HEK293 (cell line): ENCODE data around the gene GREM2.

ENCODE experiments used
- CTCF ChIA-PET: fragments of 350-600 bp; formaldehyde crosslinking; extraction: SDS; loops from one replicate; lab custom pipeline; 2021; ENCODE audit warnings: antibody characterized with exemption; lab: Yijun Ruan, JAX
- POLR2A ChIA-PET: fragments of 300-600 bp; formaldehyde crosslinking; extraction: SDS; loops from one replicate; lab custom pipeline; 2020; ENCODE audit warnings: antibody characterized with exemption, inconsistent platforms; lab: Yijun Ruan, JAX
- H3K27ac ChIP-seq: fragments of 200-500 bp; sonication (Bioruptor generic); 2 replicates; pipeline ENCODE4 v1.5.1; 2014; ENCODE audit warnings: low read depth, low read length, control low read depth, inconsistent platforms; ENCODE audit errors: extremely low read depth
- H3K36me3 ChIP-seq, 2 experiments: fragments of 200-500 bp in 1 of 2; sonication (Bioruptor generic) in 1 of 2; 1 replicate in 1 of 2; 2 replicates in 1 of 2; pipeline ENCODE4 v1.5.1; 2014 to 2017; ENCODE audit warnings: inconsistent platforms in 2 of 2, low read length in 2 of 2; ENCODE audit not compliant: control insufficient read depth in 2 of 2, insufficient read depth in 1 of 2
- H3K4me1 ChIP-seq: fragments of 200-500 bp; sonication (Bioruptor generic); 2 replicates; pipeline ENCODE4 v1.5.1; 2014; ENCODE audit warnings: mild to moderate bottlenecking, low read length, inconsistent platforms; ENCODE audit not compliant: control insufficient read depth, insufficient read depth
- H3K4me3 ChIP-seq: 2 replicates; pipeline ENCODE4 v1.5.1; 2011; ENCODE audit warnings: low read depth, mild to moderate bottlenecking, control low read depth, low read length, moderate library complexity
- H3K9me3 ChIP-seq: fragments of 200-500 bp; sonication (Bioruptor generic); 2 replicates; pipeline ENCODE4 v1.5.1; 2014; ENCODE audit warnings: low read depth, low read length, inconsistent platforms; ENCODE audit not compliant: control insufficient read depth, insufficient read depth
- SCRT2 ChIP-seq: fragments of 450-650 bp; formaldehyde crosslinking; IDR thresholded peaks from 2 replicates; pipeline ENCODE4 v1.5.1; 2016; ENCODE audit warnings: missing biosample characterization, missing genetic modification characterization
- SP2 ChIP-seq: fragments of 450-650 bp; formaldehyde crosslinking; IDR thresholded peaks from 2 replicates; pipeline ENCODE4 v1.5.1; 2016; ENCODE audit warnings: missing biosample characterization, missing genetic modification characterization
- ZBTB48 ChIP-seq: fragments of 450-650 bp; formaldehyde crosslinking; IDR thresholded peaks from 2 replicates; pipeline ENCODE4 v1.5.1; 2016; ENCODE audit warnings: missing biosample characterization, missing genetic modification characterization
- ZNF274 ChIP-seq, 2 experiments: fragments of 200-500 bp in 1 of 2; fragments of 450-650 bp in 1 of 2; sonication (Bioruptor generic) in 1 of 2; formaldehyde crosslinking in 1 of 2; IDR thresholded peaks; 2 replicates each; pipeline versions ENCODE4 v1.5.1 to v1.6.1; 2014 to 2016; ENCODE audit warnings: borderline replicate concordance in 1 of 2, inconsistent platforms in 1 of 2, low read length in 1 of 2, missing biosample characterization in 1 of 2, missing genetic modification characterization in 1 of 2
- ZNF394 ChIP-seq: fragments of 450-650 bp; formaldehyde crosslinking; IDR thresholded peaks from 2 replicates; pipeline ENCODE4 v1.5.1; 2016; ENCODE audit warnings: missing biosample characterization, missing genetic modification characterization, mild to moderate bottlenecking, moderate library complexity, borderline replicate concordance
- ZNF626 ChIP-seq: fragments of 450-650 bp; sonication (Bioruptor Pico); formaldehyde crosslinking; IDR thresholded peaks from 2 replicates; pipeline ENCODE4 v1.5.1; 2018; ENCODE audit warnings: missing biosample characterization, missing genetic modification characterization, inconsistent platforms
- ZNF785 ChIP-seq: fragments of 450-650 bp; formaldehyde crosslinking; IDR thresholded peaks from 2 replicates; pipeline ENCODE4 v1.5.1; 2016; ENCODE audit warnings: missing biosample characterization, missing genetic modification characterization
- ZNF791 ChIP-seq: fragments of 450-650 bp; formaldehyde crosslinking; IDR thresholded peaks from 2 replicates; pipeline ENCODE4 v1.5.1; 2016; ENCODE audit warnings: missing biosample characterization, missing genetic modification characterization
- TF ChIP-seq, protein P1 (sequence below): fragments of 450-650 bp; formaldehyde crosslinking; IDR thresholded peaks from 2 replicates; pipeline ENCODE4 v1.5.1; 2016; ENCODE audit warnings: missing biosample characterization, missing genetic modification characterization
- TF ChIP-seq, protein P2 (sequence below): fragments of 450-650 bp; formaldehyde crosslinking; IDR thresholded peaks from 2 replicates; pipeline ENCODE4 v1.5.0; 2017; ENCODE audit warnings: missing biosample characterization, missing genetic modification characterization, borderline replicate concordance
- TF ChIP-seq, protein P3 (sequence below): fragments of 450-650 bp; formaldehyde crosslinking; IDR thresholded peaks from 2 replicates; pipeline ENCODE4 v1.5.1; 2016; ENCODE audit warnings: missing biosample characterization, missing genetic modification characterization, borderline replicate concordance
- TF ChIP-seq, protein P4 (sequence below): fragments of 450-650 bp; formaldehyde crosslinking; IDR thresholded peaks from 2 replicates; pipeline ENCODE4 v1.5.1; 2016; ENCODE audit warnings: missing biosample characterization, missing genetic modification characterization
- TF ChIP-seq, protein P5 (sequence below): fragments of 450-650 bp; formaldehyde crosslinking; IDR thresholded peaks from 2 replicates; pipeline ENCODE4 v1.5.1; 2017; ENCODE audit warnings: missing biosample characterization, missing genetic modification characterization

Gene GREM2

DNA sequence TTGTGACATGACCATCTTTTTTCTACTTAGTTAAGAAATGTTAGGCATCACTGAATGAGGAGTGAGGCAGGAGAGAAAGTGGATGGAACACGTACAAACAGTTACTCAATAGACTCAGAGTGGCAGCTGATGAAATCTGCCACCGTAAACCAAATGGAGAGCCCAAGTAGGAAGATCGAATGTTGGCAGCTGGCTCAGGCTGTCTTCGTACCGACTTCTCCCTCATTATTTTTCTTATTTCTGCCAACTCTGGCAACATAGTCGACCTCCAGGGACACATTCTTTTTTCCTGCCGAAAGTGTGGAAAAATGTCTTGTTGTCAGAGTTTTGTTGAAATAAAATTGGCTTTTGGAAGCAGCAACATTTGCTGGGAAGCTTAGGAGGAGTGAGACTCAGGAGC lies 143.3 kb downstream of the GREM2 start:
- Histone ChIP-seq H3K4me1 (peaks cover 24% of the 10 kb centered on the region), H3K27ac (no peak overlapping the region), H3K36me3 (no peaks in the 10 kb centered on the region), H3K4me3 (no peak overlapping the region), H3K9me3 (no peaks in the 10 kb centered on the region)
- ChIA-PET CTCF (interaction anchor here (0.6 to 1.0 kb wide), 3 partner anchors 13 to 278 kb away, joined by 3 to 5 read pairs (median 3); no protein-coding TSS in a partner anchor), POLR2A (no interaction called here)
- TF ChIP-seq, protein P1, sequence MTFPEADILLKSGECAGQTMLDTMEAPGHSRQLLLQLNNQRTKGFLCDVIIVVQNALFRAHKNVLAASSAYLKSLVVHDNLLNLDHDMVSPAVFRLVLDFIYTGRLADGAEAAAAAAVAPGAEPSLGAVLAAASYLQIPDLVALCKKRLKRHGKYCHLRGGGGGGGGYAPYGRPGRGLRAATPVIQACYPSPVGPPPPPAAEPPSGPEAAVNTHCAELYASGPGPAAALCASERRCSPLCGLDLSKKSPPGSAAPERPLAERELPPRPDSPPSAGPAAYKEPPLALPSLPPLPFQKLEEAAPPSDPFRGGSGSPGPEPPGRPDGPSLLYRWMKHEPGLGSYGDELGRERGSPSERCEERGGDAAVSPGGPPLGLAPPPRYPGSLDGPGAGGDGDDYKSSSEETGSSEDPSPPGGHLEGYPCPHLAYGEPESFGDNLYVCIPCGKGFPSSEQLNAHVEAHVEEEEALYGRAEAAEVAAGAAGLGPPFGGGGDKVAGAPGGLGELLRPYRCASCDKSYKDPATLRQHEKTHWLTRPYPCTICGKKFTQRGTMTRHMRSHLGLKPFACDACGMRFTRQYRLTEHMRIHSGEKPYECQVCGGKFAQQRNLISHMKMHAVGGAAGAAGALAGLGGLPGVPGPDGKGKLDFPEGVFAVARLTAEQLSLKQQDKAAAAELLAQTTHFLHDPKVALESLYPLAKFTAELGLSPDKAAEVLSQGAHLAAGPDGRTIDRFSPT, result no peak

DNA sequence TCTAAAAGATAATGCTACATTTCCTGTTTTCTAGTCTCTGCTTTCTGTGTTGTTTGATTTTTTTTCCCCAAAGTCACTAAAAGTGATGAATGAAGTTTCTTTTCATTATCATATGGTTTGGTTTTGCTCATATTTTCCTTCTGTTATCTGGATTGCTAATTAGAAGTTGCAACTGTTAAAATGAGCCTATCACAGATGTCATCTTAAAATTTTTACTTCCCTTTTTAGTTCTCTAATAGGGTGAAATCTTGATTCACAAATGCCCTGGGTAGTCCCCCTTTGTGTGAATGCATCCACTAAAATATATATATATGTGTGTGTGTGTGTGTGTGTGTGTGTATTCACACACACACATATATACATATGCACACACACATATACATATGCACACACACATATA lies 144.1 kb downstream of the GREM2 start:
- ChIA-PET POLR2A (no interaction called here), CTCF (no interaction called here)
- Histone ChIP-seq H3K27ac (no peak overlapping the region), H3K9me3 (no peaks in the 10 kb centered on the region), H3K4me3 (no peak overlapping the region), H3K36me3 (no peaks in the 10 kb centered on the region), H3K4me1 (peaks cover 27% of the 10 kb centered on the region)
- TF ChIP-seq SP2 (tag by site-specific recombination) (no peak), ZNF274 (IDR thresholded peaks at IDR 0.05; ENCODE audit: low read length) (no peak), ZNF274 (tag by site-specific recombination; IDR thresholded peaks at IDR 0.05; ENCODE audit: borderline replicate concordance) (no peak), ZNF791 (no peak), SCRT2 (tag by site-specific recombination) (no peak), ZNF394 (no peak), ZNF626 (tag by site-specific recombination) (no peak), ZNF785 (tag by site-specific recombination) (no peak), ZBTB48 (no peak)
- TF ChIP-seq, protein P2, sequence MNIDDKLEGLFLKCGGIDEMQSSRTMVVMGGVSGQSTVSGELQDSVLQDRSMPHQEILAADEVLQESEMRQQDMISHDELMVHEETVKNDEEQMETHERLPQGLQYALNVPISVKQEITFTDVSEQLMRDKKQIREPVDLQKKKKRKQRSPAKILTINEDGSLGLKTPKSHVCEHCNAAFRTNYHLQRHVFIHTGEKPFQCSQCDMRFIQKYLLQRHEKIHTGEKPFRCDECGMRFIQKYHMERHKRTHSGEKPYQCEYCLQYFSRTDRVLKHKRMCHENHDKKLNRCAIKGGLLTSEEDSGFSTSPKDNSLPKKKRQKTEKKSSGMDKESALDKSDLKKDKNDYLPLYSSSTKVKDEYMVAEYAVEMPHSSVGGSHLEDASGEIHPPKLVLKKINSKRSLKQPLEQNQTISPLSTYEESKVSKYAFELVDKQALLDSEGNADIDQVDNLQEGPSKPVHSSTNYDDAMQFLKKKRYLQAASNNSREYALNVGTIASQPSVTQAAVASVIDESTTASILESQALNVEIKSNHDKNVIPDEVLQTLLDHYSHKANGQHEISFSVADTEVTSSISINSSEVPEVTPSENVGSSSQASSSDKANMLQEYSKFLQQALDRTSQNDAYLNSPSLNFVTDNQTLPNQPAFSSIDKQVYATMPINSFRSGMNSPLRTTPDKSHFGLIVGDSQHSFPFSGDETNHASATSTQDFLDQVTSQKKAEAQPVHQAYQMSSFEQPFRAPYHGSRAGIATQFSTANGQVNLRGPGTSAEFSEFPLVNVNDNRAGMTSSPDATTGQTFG (tag by site-specific recombination), result no peak
- TF ChIP-seq, protein P3, sequence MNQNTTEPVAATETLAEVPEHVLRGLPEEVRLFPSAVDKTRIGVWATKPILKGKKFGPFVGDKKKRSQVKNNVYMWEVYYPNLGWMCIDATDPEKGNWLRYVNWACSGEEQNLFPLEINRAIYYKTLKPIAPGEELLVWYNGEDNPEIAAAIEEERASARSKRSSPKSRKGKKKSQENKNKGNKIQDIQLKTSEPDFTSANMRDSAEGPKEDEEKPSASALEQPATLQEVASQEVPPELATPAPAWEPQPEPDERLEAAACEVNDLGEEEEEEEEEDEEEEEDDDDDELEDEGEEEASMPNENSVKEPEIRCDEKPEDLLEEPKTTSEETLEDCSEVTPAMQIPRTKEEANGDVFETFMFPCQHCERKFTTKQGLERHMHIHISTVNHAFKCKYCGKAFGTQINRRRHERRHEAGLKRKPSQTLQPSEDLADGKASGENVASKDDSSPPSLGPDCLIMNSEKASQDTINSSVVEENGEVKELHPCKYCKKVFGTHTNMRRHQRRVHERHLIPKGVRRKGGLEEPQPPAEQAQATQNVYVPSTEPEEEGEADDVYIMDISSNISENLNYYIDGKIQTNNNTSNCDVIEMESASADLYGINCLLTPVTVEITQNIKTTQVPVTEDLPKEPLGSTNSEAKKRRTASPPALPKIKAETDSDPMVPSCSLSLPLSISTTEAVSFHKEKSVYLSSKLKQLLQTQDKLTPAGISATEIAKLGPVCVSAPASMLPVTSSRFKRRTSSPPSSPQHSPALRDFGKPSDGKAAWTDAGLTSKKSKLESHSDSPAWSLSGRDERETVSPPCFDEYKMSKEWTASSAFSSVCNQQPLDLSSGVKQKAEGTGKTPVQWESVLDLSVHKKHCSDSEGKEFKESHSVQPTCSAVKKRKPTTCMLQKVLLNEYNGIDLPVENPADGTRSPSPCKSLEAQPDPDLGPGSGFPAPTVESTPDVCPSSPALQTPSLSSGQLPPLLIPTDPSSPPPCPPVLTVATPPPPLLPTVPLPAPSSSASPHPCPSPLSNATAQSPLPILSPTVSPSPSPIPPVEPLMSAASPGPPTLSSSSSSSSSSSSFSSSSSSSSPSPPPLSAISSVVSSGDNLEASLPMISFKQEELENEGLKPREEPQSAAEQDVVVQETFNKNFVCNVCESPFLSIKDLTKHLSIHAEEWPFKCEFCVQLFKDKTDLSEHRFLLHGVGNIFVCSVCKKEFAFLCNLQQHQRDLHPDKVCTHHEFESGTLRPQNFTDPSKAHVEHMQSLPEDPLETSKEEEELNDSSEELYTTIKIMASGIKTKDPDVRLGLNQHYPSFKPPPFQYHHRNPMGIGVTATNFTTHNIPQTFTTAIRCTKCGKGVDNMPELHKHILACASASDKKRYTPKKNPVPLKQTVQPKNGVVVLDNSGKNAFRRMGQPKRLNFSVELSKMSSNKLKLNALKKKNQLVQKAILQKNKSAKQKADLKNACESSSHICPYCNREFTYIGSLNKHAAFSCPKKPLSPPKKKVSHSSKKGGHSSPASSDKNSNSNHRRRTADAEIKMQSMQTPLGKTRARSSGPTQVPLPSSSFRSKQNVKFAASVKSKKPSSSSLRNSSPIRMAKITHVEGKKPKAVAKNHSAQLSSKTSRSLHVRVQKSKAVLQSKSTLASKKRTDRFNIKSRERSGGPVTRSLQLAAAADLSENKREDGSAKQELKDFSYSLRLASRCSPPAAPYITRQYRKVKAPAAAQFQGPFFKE (tag by site-specific recombination), result no peak
- TF ChIP-seq, protein P4, sequence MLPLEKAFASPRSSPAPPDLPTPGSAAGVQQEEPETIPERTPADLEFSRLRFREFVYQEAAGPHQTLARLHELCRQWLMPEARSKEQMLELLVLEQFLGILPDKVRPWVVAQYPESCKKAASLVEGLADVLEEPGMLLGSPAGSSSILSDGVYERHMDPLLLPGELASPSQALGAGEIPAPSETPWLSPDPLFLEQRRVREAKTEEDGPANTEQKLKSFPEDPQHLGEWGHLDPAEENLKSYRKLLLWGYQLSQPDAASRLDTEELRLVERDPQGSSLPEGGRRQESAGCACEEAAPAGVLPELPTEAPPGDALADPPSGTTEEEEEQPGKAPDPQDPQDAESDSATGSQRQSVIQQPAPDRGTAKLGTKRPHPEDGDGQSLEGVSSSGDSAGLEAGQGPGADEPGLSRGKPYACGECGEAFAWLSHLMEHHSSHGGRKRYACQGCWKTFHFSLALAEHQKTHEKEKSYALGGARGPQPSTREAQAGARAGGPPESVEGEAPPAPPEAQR (tag by site-specific recombination), result no peak
- TF ChIP-seq, protein P5, sequence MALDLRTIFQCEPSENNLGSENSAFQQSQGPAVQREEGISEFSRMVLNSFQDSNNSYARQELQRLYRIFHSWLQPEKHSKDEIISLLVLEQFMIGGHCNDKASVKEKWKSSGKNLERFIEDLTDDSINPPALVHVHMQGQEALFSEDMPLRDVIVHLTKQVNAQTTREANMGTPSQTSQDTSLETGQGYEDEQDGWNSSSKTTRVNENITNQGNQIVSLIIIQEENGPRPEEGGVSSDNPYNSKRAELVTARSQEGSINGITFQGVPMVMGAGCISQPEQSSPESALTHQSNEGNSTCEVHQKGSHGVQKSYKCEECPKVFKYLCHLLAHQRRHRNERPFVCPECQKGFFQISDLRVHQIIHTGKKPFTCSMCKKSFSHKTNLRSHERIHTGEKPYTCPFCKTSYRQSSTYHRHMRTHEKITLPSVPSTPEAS (tag by site-specific recombination), result no peak
